OCI-LY3 (cell line): Measurements from ENCODE around the gene EDA.

Experiments
- CTCF ChIP-seq: fragments of 200-600, 300-600 bp; sonication (generic); IDR thresholded peaks from 2 replicates; pipeline ENCODE4 v1.5.1; 2014; ENCODE audit warnings: antibody characterized with exemption, low read length, low read depth
- EZH2phosphoT487 ChIP-seq: fragments of 200-600 bp; shearing (Covaris generic); IDR thresholded peaks from 2 replicates; pipeline ENCODE4 v1.6.1; 2018; ENCODE audit warnings: antibody characterized with exemption, mixed run types, low read depth

- TF ChIP-seq CTCF, result no peak
- no peak for TF ChIP-seq EZH2phosphoT487
Observed at GRCh38 chrX:69948276-69948797, 332.4 kb downstream of the EDA start.
